ENCODE measurements around the gene PPP1CB. TPM values are rescaled to one million over a fixed set of nuclear protein-coding genes. Genes with fewer than 3 reads are reported as not detected.

PPP1CB gene
- total RNA-seq, 1 experiment from 2014 or later: 180 TPM

GRCh38 chr2:28725021-28725711 lies 26.5 kb upstream of the PPP1CB start:
- ATAC-seq: no peak
- Histone ChIP-seq H3K4me3 (ENCODE audit: low read depth in 2 of 2, low read length in 2 of 2) (no peak overlapping the region), H3K27me3 (ENCODE audit: control insufficient read depth, insufficient read depth, low read length) (no peaks in the 10 kb centered on the region), H3K9me3 (ENCODE audit: control insufficient read depth, insufficient read depth, low read depth, low read length) (no peaks in the 10 kb centered on the region), H3K36me3 (ENCODE audit: control insufficient read depth, insufficient read depth, low read length) (no peaks in the 10 kb centered on the region), H3K4me1 (ENCODE audit: control insufficient read depth, insufficient read depth, low read length) (no peaks in the 10 kb centered on the region), H3K27ac (ENCODE audit: low read length) (no peak overlapping the region)
- no TSS peak for BruUV-seq (replicated peaks)
- intact Hi-C loops (cut with micrococcal nuclease; ENCODE audit: unreplicated experiment) (no loop called here), in situ Hi-C loops (cut with HindIII; ENCODE audit: low pct_unique_long_range_greater_than_20kb, low sequenced_read_pairs) (no loop called here)
- POLR2A ChIA-PET: no interaction called here
- no peak for DNase-seq (ENCODE audit: low read depth, low spot score)
- CTCF ChIA-PET: no interaction called here
- TF ChIP-seq CTCF (IDR thresholded peaks at IDR 0.05): no peak
- TF ChIP-seq SIN3A (IDR thresholded peaks at IDR 0.05; ENCODE audit: borderline replicate concordance, insufficient read depth, low read depth, low read length): no peak
- no peak for TF ChIP-seq POLR2AphosphoS5 (IDR thresholded peaks at IDR 0.05; ENCODE audit: low read depth, low read length)
- no peak for TF ChIP-seq REST (IDR thresholded peaks at IDR 0.05; ENCODE audit: insufficient read depth in 1 of 2, low read depth in 2 of 2, low read length in 1 of 2)
- TF ChIP-seq TCF7L2 (IDR thresholded peaks at IDR 0.05; ENCODE audit: low read depth, low read length): no peak

- POLR2A ChIA-PET: no interaction called here
- no peaks in the 10 kb centered on the region for H3K9me3 ChIP-seq (ENCODE audit: control insufficient read depth, insufficient read depth, low read depth, low read length)
- intact Hi-C loops (cut with micrococcal nuclease; ENCODE audit: unreplicated experiment) (no loop called here), in situ Hi-C loops (cut with HindIII; ENCODE audit: low pct_unique_long_range_greater_than_20kb, low sequenced_read_pairs) (no loop called here)
- no peak for DNase-seq (ENCODE audit: low read depth, low spot score)
- H3K4me1 ChIP-seq (ENCODE audit: control insufficient read depth, insufficient read depth, low read length): no peaks in the 10 kb centered on the region
- TF ChIP-seq REST (IDR thresholded peaks at IDR 0.05; ENCODE audit: insufficient read depth in 1 of 2, low read depth in 2 of 2, low read length in 1 of 2) (no peak), CTCF (IDR thresholded peaks at IDR 0.05) (no peak), POLR2AphosphoS5 (IDR thresholded peaks at IDR 0.05; ENCODE audit: low read depth, low read length) (no peak), TCF7L2 (IDR thresholded peaks at IDR 0.05; ENCODE audit: low read depth, low read length) (no peak), SIN3A (IDR thresholded peaks at IDR 0.05; ENCODE audit: borderline replicate concordance, insufficient read depth, low read depth, low read length) (no peak)
- H3K36me3 ChIP-seq (ENCODE audit: control insufficient read depth, insufficient read depth, low read length): no peaks in the 10 kb centered on the region
- H3K4me3 ChIP-seq (ENCODE audit: low read depth in 2 of 2, low read length in 2 of 2): no peak overlapping the region
- no peaks in the 10 kb centered on the region for H3K27me3 ChIP-seq (ENCODE audit: control insufficient read depth, insufficient read depth, low read length)
- CTCF ChIA-PET: no interaction called here
- ATAC-seq: no peak
- BruUV-seq (replicated peaks): no TSS peak
- H3K27ac ChIP-seq (ENCODE audit: low read length): no peak overlapping the region
Observed at GRCh38 chr2:28726177-28726576, 25.5 kb upstream of the PPP1CB start.
